Ramos (cell line): ENCODE data around the gene TMBIM6.
"Not testable (repeated sequence)": the region's sequence is repeated elsewhere in the genome, so short reads cannot be mapped to it uniquely, and the experiment has no call there.

Experiments
- in situ Hi-C: fragments of 300-500 bp; cut with MboI; formaldehyde crosslinking; loops from one replicate; pipeline ENCODE4 v1.14.3; 2022; ENCODE audit warnings: low sequenced_read_pairs; ENCODE audit not compliant: unreplicated experiment

The TMBIM6 gene, protein sequence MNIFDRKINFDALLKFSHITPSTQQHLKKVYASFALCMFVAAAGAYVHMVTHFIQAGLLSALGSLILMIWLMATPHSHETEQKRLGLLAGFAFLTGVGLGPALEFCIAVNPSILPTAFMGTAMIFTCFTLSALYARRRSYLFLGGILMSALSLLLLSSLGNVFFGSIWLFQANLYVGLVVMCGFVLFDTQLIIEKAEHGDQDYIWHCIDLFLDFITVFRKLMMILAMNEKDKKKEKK

GRCh38 chr12:49740930-49741881 lies at the start of gene TMBIM6:
Gene TMBIM6, plus strand, starts transcription at chr12:49741557. Its CDS starts 10,937 bp downstream, at chr12:49752494.
- in situ Hi-C loops: no loop called here

GRCh38 chr12:49692851-49693250 lies 48.5 kb upstream of the TMBIM6 start:
- in situ Hi-C loops: no loop called here

- in situ Hi-C loops: no loop called here
Observed at GRCh38 chr12:49693931-49694444, 47.4 kb upstream of the TMBIM6 start.

GRCh38 chr12:49696723-49697122 lies 44.6 kb upstream of the TMBIM6 start:
- in situ Hi-C loops: no loop called here

DNA sequence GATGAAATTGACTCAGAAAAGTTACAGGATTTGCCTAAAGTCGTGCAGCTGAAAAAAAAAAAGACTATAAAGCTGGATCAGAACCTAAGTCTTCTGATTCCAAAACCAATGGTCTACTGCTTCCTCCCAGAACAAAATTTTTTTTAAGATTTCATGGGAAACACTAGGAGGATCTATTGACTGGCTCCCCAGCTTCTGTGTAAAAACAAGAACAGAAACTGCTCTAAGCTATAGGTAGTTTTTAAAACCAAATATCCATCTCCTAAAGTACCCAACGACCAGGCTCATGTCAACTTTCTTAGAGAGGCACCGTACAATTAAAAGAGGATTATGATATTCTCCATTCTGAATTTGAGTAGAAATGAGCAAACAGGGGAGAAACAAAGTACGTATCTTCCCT lies 43.5 kb upstream of the TMBIM6 start:
- in situ Hi-C loops: no loop called here

DNA sequence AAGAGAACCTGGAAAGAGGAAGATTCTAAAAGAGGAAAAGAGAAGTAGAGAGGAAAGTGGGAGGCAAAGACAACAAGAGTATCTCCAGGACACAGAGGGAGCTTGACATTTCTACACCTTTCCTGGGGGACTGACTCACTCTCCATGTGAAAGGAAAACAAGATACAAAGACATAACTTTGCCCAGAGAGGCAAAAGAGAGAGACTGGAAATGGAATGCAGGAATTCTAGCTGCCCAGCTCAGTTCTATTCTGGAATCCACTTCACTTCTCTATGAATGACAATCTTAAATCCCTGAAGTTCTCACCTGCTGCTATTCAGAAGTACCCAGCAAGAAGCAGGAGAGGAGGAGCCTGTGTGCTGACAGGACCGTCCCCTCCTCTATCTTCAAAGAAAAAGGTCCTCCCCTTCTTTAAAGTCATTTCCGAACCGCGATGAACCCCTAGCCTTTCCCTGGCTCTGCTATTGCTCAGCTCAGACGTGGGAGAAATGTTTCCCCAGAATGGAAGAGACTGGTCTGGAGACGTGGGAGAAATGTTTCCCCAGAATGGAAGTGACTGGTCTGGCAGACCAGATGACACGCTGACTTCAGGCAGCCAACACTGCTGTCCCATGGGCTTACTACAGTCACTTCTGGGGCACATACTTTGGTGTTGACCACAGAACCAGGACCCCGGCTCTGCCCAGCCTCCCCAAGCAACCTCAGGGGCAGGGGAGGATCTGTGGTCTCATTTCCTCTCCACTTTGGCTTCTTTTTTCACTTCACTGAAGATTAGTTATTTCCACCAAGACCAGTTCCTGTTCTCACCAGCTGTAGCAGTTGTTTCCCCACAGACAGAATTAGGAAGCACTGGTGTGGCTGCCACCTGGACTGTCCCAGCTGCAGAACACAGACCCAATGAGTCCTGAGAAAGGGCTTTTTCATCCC lies 42.5 kb upstream of the TMBIM6 start:
- in situ Hi-C loops: no loop called here

DNA sequence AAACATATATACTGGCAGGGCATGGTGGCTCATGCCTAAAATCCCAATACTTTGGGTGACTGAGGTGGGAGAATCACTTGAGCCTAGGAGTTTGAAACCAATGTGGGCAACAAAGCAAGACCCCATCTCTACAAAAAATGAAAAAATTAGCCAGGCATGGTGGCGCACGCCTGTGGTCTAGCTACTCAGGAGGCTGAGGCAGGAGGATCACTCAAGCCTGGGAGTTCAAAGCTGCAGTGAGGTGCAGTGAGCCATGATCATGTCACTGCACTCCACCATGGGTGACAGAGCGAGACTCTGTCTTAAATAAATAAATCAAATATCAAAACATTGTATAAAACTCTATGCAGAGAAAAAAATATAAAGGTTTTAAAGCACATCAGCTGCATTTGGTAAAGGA lies 39.3 kb upstream of the TMBIM6 start:
- in situ Hi-C loops: no loop called here

DNA sequence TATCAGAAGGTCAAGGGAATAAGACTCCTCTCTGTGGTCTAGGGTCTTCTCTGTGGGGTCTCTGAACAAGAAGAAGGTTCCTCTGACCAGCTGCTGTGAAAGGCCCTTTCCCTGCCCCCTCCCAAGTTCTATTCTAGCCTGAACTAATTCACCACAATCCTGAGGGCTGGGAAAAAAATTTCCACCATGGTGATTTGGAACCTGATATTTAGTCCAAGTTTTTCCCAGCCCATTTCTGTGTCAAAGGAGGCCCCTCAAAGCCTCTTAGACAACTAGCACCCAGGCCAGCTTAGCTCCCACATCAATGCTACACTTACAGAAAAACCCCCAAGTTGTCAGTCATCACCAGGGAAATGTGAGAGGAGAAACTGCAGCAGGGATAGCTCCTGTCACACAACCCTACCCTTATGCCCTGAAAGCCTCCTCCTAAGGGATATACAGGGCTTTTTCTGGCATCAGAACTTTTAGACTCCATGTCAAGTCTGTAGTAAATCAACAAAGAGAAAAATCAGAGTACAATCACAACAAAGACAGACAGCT lies 38.6 kb upstream of the TMBIM6 start:
- in situ Hi-C loops: no loop called here

GRCh38 chr12:49703647-49704137 lies 37.7 kb upstream of the TMBIM6 start:
- in situ Hi-C loops: no loop called here

DNA sequence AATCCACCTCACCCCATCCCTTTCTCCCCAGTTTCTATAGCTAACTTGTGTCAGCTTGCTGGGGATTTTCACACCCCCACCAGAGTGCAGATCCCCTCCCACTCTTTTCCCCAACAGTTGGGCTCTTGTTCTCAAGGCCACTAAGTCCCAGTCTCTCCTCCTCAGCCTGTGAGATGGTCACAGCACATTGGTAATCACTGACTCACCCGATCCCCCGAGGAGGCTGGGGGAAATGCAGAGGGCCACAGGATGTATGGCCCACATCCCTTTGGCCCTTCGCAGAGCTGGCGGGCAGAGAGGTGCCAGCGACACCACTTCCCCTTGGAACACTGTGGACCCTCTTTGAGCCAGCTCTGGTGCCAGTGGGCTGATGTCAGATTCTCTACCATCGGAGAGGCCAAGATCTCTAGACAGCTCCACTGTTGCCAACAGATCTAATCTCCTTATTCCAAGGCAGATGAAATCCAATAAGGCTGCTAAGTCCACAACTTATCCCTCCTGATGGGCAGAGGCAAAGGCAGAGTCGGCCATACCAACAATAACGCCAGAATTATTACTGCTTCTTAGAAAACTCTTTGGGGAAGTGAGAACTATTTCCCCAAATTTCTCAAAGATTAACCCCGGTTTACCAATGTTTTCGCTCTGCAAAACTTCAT lies 35.8 kb upstream of the TMBIM6 start:
- in situ Hi-C loops: loop anchor here (5.0 kb wide), 1 partner anchor 63 kb away; no protein-coding TSS in a partner anchor

GRCh38 chr12:49706351-49707127 lies 34.8 kb upstream of the TMBIM6 start:
- in situ Hi-C loops: loop anchor here (5.0 kb wide), 1 partner anchor 64 kb away; no protein-coding TSS in a partner anchor

- in situ Hi-C loops: loop anchor here (5.0 kb wide), 1 partner anchor 65 kb away; no protein-coding TSS in a partner anchor
Observed at GRCh38 chr12:49707128-49707811, 34.1 kb upstream of the TMBIM6 start, which contains the start of gene FMNL3. Gene FMNL3, minus strand, starts transcription at chr12:49707405. Its CDS starts 225 bp downstream, at chr12:49707180.

DNA sequence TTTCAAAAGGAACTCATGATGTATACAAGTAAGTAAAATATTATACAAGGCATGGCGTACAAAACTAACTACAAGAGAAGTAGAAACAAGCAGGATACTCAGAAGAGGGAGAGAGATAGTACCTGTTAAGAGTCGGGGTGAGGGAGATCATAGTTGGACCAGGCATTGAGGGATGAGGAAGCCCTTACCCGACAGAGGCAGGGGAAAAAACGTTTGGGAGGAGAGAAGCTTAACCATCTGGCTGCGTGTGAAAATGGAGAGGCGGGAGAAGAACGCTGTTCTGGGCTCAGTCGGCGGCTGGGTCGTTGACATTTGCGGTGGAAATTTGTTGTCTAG lies 33.6 kb upstream of the TMBIM6 start:
- in situ Hi-C loops: loop anchor here (5.0 kb wide), 1 partner anchor 65 kb away; no protein-coding TSS in a partner anchor

DNA sequence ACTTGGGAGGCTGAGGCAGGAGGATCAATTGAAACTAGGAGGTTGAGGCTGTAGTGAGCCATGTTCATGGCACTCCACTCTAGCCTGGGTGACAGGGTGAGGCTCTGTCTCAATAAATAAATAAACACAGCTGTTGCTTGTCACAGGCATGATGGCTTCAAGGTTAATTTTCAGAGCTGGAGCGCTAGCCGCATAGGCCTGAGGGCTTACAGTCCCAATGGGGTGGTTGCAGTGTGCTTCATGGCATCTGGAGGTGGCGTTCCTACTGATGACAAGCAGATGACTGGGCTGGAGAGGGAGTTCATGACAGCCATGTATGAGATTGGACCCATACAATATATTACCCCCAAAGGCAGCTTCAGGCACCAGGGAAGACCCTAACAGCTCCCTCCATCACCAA lies 32.5 kb upstream of the TMBIM6 start:
- in situ Hi-C loops: loop anchor here (5.0 kb wide), 1 partner anchor 67 kb away; no protein-coding TSS in a partner anchor

DNA sequence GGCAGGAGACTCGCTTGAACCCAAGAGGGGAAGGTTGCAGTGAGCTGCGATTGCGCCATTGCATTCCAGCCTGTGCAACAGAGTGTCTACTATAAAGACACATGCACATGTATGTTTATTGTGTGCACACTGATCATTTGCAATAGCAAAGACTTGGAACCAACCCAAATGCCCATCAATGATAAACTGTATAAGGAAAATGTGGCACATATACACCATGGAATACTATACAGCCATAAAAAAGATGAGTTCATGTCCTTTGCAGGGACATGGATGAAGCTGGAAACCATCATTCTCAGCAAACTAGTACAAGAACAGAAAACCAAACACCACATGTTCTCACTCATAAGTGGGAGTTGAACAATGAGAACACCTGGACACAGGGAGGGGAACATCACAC lies 27.4 kb upstream of the TMBIM6 start:
- in situ Hi-C loops: not testable (repeated sequence)

GRCh38 chr12:49716553-49716952 lies 24.8 kb upstream of the TMBIM6 start:
- in situ Hi-C loops: no loop called here

DNA sequence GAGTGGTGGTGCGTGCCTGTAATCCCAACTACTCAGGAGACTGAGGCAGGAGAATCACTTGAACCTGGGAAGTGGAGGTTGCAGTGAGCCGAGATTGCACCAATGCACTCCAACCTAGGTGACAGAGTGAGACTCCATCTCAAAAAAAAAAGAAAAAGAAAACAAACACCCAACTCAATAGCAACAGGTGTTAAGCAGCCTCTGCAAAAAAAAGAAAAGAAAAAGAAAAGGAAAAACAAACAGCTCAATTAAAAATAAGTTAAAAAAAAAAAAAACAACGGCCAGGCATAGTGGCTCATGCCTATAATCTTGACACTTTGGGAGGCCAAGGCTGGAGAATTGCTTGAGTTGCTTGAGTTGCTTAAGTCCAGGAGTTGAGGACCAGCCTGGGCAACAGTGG lies 23.6 kb upstream of the TMBIM6 start:
- in situ Hi-C loops: not testable (repeated sequence)

DNA sequence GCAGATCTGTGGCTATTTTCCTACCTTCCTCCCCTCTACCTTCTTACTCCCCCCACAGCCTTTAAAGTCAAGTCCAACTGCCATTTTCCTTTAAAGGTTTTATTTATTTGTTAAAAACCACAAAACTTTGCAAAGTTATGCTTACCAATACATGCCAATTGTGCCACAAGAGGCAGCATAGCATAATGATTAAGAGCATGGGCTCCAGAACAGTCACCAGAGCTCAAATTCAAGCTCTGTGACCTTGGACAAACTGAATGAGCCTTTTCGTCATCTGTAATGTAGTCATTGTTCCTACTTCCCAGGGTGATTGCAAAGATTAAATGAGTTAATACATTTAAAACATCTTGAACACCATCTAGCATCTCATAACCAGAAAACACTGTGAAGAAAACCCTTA lies 21.1 kb upstream of the TMBIM6 start:
- in situ Hi-C loops: no loop called here
